Measurements from ENCODE around the gene COL3A1.

Gene COL3A1

DNA sequence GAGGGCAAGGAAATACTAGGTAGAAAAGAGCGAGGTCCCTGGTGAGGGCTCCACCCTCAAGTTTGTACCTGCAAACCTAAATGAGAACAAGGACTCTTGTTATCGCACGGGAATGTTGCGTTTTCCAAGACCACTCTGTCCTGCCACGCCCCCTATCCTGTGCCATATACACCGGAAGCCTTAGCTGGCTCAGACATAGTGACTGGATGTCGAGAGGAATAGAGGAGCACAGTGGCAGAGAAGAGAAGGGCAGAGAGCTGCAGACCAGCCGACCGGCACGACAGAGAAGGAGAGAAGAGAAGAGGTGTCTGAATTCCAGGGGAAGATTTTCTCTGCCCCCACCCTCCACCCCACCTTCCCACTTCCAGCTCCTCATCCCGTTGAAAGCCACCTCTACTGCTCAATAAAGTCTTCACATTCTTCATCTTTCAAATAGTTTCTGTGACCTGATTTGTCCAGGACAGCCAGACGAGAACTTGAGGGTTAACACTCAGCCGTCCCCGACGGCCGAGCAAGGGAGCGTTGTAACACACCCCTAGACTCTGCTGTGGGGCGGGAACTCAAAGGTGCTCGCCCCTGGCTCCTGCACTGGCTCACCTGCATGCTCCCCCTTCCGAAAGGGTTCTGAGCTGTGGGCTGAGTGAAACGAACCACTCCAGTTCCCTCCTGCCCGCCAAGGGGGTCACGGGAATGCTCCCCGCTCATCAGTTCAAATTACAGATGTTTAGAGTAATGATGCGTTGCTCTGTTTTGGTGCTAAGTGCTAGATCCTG is 24.9 kb upstream of the COL3A1 start:
- no peak overlapping the region for H3K4me3 ChIP-seq (replicated peaks; ENCODE audit: low read depth, low read length)
- DNase-seq (ENCODE audit: extremely low read depth, low read depth): no peak
- TF ChIP-seq, protein P1, sequence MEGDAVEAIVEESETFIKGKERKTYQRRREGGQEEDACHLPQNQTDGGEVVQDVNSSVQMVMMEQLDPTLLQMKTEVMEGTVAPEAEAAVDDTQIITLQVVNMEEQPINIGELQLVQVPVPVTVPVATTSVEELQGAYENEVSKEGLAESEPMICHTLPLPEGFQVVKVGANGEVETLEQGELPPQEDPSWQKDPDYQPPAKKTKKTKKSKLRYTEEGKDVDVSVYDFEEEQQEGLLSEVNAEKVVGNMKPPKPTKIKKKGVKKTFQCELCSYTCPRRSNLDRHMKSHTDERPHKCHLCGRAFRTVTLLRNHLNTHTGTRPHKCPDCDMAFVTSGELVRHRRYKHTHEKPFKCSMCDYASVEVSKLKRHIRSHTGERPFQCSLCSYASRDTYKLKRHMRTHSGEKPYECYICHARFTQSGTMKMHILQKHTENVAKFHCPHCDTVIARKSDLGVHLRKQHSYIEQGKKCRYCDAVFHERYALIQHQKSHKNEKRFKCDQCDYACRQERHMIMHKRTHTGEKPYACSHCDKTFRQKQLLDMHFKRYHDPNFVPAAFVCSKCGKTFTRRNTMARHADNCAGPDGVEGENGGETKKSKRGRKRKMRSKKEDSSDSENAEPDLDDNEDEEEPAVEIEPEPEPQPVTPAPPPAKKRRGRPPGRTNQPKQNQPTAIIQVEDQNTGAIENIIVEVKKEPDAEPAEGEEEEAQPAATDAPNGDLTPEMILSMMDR (IDR thresholded peaks at IDR 0.05; ENCODE audit: low read depth, low read length, missing control alignments): no peak

DNA sequence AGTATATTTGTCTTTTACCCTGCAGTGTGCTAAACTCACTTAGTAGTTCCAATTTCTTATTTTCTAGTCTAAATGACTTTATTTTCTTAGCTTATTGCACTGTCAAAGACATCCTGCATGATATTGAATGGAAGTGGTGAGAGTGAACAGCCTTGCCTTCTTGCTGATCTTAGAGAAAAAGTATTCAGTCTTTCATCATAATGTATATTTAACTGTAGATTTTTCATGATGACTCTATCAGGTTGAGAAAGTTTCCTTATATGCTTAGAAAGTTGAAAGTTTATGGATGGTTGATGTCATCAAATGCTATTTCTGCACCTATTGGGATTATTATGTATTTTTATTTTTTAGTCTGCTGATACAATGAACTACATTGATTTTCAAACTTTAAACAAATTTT is 21.3 kb upstream of the COL3A1 start:
- TF ChIP-seq, protein P1 (IDR thresholded peaks at IDR 0.05; ENCODE audit: low read depth, low read length, missing control alignments): no peak
- no peak for DNase-seq (ENCODE audit: extremely low read depth, low read depth)
- H3K4me3 ChIP-seq (replicated peaks; ENCODE audit: low read depth, low read length): no peak overlapping the region

DNA sequence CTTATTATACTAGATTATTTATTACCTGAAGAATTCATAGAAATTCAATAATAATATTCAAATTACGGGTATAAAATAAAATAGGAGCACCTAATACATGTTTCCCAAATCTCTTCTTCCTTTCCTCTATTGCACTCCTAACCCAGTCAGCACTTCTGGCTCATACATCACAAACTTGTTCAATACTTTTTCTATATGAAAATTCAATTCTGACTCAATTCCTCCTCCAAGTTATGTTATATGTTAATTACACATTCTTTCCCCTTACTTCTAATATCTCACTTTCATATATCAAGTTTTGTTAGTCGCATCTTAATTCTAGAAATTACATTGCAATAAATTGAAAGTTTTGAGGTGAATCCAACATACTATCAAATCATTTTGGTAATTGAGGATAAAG is 17.9 kb upstream of the COL3A1 start:
- TF ChIP-seq, protein P1 (IDR thresholded peaks at IDR 0.05; ENCODE audit: low read depth, low read length, missing control alignments): no peak
- no peak for DNase-seq (ENCODE audit: extremely low read depth, low read depth)
- no peak overlapping the region for H3K4me3 ChIP-seq (replicated peaks; ENCODE audit: low read depth, low read length)

DNA sequence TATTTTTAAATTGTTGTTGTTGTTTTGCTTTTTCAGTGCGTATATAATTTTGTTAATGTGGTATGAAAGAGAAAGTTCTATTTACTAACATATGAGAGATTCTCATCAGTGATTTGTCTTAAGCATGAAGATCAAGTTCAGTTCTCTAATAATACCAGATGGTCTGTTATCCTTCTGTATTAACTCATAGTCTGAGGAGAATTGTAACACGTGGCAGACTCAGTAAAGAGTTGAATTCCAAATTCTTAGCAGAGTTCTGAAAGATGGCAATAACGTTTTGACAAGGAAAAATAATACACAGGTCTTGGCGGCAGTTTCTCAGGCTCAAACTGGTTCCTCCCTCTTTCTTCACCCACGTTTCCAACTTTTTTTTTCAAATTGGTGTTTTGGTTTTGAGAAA is 17.2 kb upstream of the COL3A1 start:
- no peak overlapping the region for H3K4me3 ChIP-seq (replicated peaks; ENCODE audit: low read depth, low read length)
- no peak for DNase-seq (ENCODE audit: extremely low read depth, low read depth)
- TF ChIP-seq, protein P1 (IDR thresholded peaks at IDR 0.05; ENCODE audit: low read depth, low read length, missing control alignments): no peak

DNA sequence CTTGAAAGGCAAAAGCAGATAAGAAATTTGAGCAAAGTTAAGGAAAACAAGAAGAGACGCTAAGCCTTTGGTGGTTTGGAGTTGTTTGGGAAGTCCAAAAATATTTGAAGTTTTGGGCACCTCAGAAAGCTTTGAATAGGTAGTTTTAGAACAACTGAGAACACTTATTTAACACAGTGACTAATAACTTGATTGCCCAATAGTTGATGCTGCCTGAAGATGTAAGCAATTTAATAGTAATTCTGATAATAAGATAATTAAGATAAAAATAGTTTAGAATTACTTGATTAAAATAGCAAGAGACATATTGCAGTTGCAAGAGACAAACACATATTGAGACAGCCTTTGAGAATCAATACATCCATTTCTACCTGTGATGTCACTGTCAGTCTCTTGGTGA is 16.5 kb upstream of the COL3A1 start:
- no peak for DNase-seq (ENCODE audit: extremely low read depth, low read depth)
- TF ChIP-seq, protein P1 (IDR thresholded peaks at IDR 0.05; ENCODE audit: low read depth, low read length, missing control alignments): no peak
- no peak overlapping the region for H3K4me3 ChIP-seq (replicated peaks; ENCODE audit: low read depth, low read length)

DNA sequence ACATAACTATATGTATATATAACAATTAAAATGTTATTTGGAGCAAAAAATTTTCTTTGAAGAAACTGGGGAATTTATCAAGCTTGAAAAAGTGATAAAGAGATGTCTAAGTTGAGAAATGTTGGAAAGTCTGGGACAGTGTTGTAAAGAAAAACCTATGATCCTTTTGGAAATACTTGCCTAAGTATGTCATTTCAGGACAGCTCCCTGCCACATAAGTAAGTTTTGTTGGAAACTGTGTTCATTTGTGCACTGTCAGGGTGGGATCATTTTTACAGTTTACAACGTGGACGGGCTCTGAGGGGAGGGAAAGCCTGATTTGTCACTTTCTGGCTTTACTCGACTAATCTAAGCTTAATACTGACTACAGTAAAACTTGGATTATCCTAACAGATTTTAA is 10.4 kb upstream of the COL3A1 start:
- H3K4me3 ChIP-seq (replicated peaks; ENCODE audit: low read depth, low read length): no peak overlapping the region
- no peak for DNase-seq (ENCODE audit: extremely low read depth, low read depth)
- TF ChIP-seq, protein P1 (IDR thresholded peaks at IDR 0.05; ENCODE audit: low read depth, low read length, missing control alignments): no peak
